ENCODE data around the gene LHX5. TPM values are rescaled to one million over a fixed set of nuclear protein-coding genes. Genes with fewer than 3 reads are reported as not detected.

Gene LHX5
- total RNA-seq, 1 experiment from 2014 or later, result not detected

GRCh38 chr12:113514602-113515001, 42.9 kb upstream of the LHX5 start:
- no peak for DNase-seq (ENCODE audit: low spot score)
- Histone ChIP-seq H3K36me3 (ENCODE audit: insufficient read depth, low read length, poor library complexity, severe bottlenecking) (no peaks in the 10 kb centered on the region), H3K4me1 (ENCODE audit: insufficient read depth, low read length, poor library complexity, severe bottlenecking) (no peaks in the 10 kb centered on the region), H3K4me3 (ENCODE audit: low read depth, low read length, poor library complexity, severe bottlenecking) (no peak overlapping the region), H3K9me3 (ENCODE audit: low read depth, low read length, poor library complexity, severe bottlenecking) (no peaks in the 10 kb centered on the region), H3K27me3 (replicated peaks; ENCODE audit: insufficient read depth, low read depth, low read length, poor library complexity) (peaks cover 86% of the 10 kb centered on the region), H3K27ac (ENCODE audit: low read depth, low read length, poor library complexity, severe bottlenecking) (no peak overlapping the region)
- intact Hi-C loops (cut with micrococcal nuclease; ENCODE audit: unreplicated experiment), result no loop called here
- CTCF ChIA-PET, result no interaction called here
- POLR2A ChIA-PET (ENCODE audit: low non-redundant PET), result no interaction called here
- BruUV-seq (replicated peaks), result no TSS peak
- TF ChIP-seq, protein P1, sequence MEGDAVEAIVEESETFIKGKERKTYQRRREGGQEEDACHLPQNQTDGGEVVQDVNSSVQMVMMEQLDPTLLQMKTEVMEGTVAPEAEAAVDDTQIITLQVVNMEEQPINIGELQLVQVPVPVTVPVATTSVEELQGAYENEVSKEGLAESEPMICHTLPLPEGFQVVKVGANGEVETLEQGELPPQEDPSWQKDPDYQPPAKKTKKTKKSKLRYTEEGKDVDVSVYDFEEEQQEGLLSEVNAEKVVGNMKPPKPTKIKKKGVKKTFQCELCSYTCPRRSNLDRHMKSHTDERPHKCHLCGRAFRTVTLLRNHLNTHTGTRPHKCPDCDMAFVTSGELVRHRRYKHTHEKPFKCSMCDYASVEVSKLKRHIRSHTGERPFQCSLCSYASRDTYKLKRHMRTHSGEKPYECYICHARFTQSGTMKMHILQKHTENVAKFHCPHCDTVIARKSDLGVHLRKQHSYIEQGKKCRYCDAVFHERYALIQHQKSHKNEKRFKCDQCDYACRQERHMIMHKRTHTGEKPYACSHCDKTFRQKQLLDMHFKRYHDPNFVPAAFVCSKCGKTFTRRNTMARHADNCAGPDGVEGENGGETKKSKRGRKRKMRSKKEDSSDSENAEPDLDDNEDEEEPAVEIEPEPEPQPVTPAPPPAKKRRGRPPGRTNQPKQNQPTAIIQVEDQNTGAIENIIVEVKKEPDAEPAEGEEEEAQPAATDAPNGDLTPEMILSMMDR (conservative IDR thresholded peaks at IDR 0.05; ENCODE audit: low read depth, low read length), result no peak
- TF ChIP-seq EZH2 (IDR thresholded peaks at IDR 0.05; ENCODE audit: borderline replicate concordance, low read depth, low read length, poor library complexity, severe bottlenecking), result no peak

- intact Hi-C loops (cut with micrococcal nuclease; ENCODE audit: unreplicated experiment), result no loop called here
- Histone ChIP-seq H3K4me3 (ENCODE audit: low read depth, low read length, poor library complexity, severe bottlenecking) (no peak overlapping the region), H3K4me1 (ENCODE audit: insufficient read depth, low read length, poor library complexity, severe bottlenecking) (no peaks in the 10 kb centered on the region), H3K27ac (ENCODE audit: low read depth, low read length, poor library complexity, severe bottlenecking) (no peak overlapping the region), H3K9me3 (ENCODE audit: low read depth, low read length, poor library complexity, severe bottlenecking) (no peaks in the 10 kb centered on the region), H3K36me3 (ENCODE audit: insufficient read depth, low read length, poor library complexity, severe bottlenecking) (no peaks in the 10 kb centered on the region), H3K27me3 (replicated peaks; ENCODE audit: insufficient read depth, low read depth, low read length, poor library complexity) (peaks cover 83% of the 10 kb centered on the region)
- ChIA-PET POLR2A (ENCODE audit: low non-redundant PET) (no interaction called here), CTCF (no interaction called here)
- TF ChIP-seq, protein P1 (conservative IDR thresholded peaks at IDR 0.05; ENCODE audit: low read depth, low read length), result no peak
- no peak for TF ChIP-seq EZH2 (IDR thresholded peaks at IDR 0.05; ENCODE audit: borderline replicate concordance, low read depth, low read length, poor library complexity, severe bottlenecking)
- no peak for DNase-seq (ENCODE audit: low spot score)
- no TSS peak for BruUV-seq (replicated peaks)
Observed at GRCh38 chr12:113512568-113512967, 40.9 kb upstream of the LHX5 start.

- Histone ChIP-seq H3K4me1 (ENCODE audit: insufficient read depth, low read length, poor library complexity, severe bottlenecking) (no peaks in the 10 kb centered on the region), H3K36me3 (ENCODE audit: insufficient read depth, low read length, poor library complexity, severe bottlenecking) (no peaks in the 10 kb centered on the region), H3K27me3 (replicated peaks; ENCODE audit: insufficient read depth, low read depth, low read length, poor library complexity) (peaks cover 60% of the 10 kb centered on the region), H3K27ac (ENCODE audit: low read depth, low read length, poor library complexity, severe bottlenecking) (no peak overlapping the region), H3K9me3 (ENCODE audit: low read depth, low read length, poor library complexity, severe bottlenecking) (no peaks in the 10 kb centered on the region), H3K4me3 (ENCODE audit: low read depth, low read length, poor library complexity, severe bottlenecking) (no peak overlapping the region)
- ChIA-PET POLR2A (ENCODE audit: low non-redundant PET) (no interaction called here), CTCF (no interaction called here)
- TF ChIP-seq, protein P1 (conservative IDR thresholded peaks at IDR 0.05; ENCODE audit: low read depth, low read length), result no peak
- TF ChIP-seq EZH2 (IDR thresholded peaks at IDR 0.05; ENCODE audit: borderline replicate concordance, low read depth, low read length, poor library complexity, severe bottlenecking), result no peak
- no peak for DNase-seq (ENCODE audit: low spot score)
- BruUV-seq (replicated peaks), result no TSS peak
- intact Hi-C loops (cut with micrococcal nuclease; ENCODE audit: unreplicated experiment), result no loop called here
Observed at GRCh38 chr12:113506867-113507266, 35.2 kb upstream of the LHX5 start.
